HEK293 (cell line): ENCODE results near the gene RPS27.

Source experiments
- CTCF ChIP-seq: fragments of 450-650 bp; formaldehyde crosslinking; IDR thresholded peaks from 2 replicates; pipeline ENCODE4 v1.5.1; 2016; ENCODE audit warnings: missing biosample characterization, missing genetic modification characterization
- REST ChIP-seq: fragments of 450-650 bp; formaldehyde crosslinking; IDR thresholded peaks from 2 replicates; pipeline ENCODE4 v1.5.1; 2016; ENCODE audit warnings: missing biosample characterization, missing genetic modification characterization
- SETDB1 ChIP-seq: IDR thresholded peaks from one replicate; pipeline ENCODE4 v1.6.1; 2017; ENCODE audit warnings: mild to moderate bottlenecking, low read length, moderate library complexity, mixed read lengths; ENCODE audit not compliant: insufficient read length
- YY1 ChIP-seq: fragments of 450-650 bp; formaldehyde crosslinking; IDR thresholded peaks from 2 replicates; pipeline ENCODE4 v1.5.1; 2018; ENCODE audit warnings: missing biosample characterization, missing genetic modification characterization
- ZBTB48 ChIP-seq: fragments of 450-650 bp; formaldehyde crosslinking; IDR thresholded peaks from 2 replicates; pipeline ENCODE4 v1.5.1; 2016; ENCODE audit warnings: missing biosample characterization, missing genetic modification characterization
- ZNF138 ChIP-seq: fragments of 450-650 bp; formaldehyde crosslinking; IDR thresholded peaks from 2 replicates; pipeline ENCODE4 v1.5.1; 2016; ENCODE audit warnings: missing biosample characterization, missing genetic modification characterization, borderline replicate concordance
- ZNF140 ChIP-seq: fragments of 450-650 bp; formaldehyde crosslinking; IDR thresholded peaks from 2 replicates; pipeline ENCODE4 v1.5.1; 2016; ENCODE audit warnings: missing biosample characterization, missing genetic modification characterization
- ZNF513 ChIP-seq: fragments of 450-650 bp; IDR thresholded peaks from 2 replicates; pipeline ENCODE4 v1.5.1; 2018; ENCODE audit warnings: missing biosample characterization, missing genetic modification characterization
- ZNF677 ChIP-seq: fragments of 450-650 bp; IDR thresholded peaks from 2 replicates; pipeline ENCODE4 v1.5.0; 2018; ENCODE audit warnings: missing biosample characterization, mild to moderate bottlenecking, missing genetic modification characterization, moderate library complexity
- ZNF704 ChIP-seq: fragments of 450-650 bp; formaldehyde crosslinking; IDR thresholded peaks from 2 replicates; pipeline ENCODE4 v1.5.1; 2016; ENCODE audit warnings: missing biosample characterization, missing genetic modification characterization

GRCh38 chr1:153961421-153961820, 29.1 kb upstream of the RPS27 start:
- TF ChIP-seq ZBTB48 (tag by site-specific recombination) (no peak), ZNF138 (tag by site-specific recombination) (no peak), ZNF704 (no peak), YY1 (tag by site-specific recombination) (no peak), CTCF (no peak), ZNF513 (tag by site-specific recombination) (no peak), REST (tag by site-specific recombination) (no peak), SETDB1 (no peak), ZNF677 (tag by site-specific recombination) (no peak), ZNF140 (tag by site-specific recombination) (no peak)
